GM12864 (cell line): ENCODE data around the gene WIPF2.
"Not testable (repeated sequence)": the region's sequence is repeated elsewhere in the genome, so short reads cannot be mapped to it uniquely, and the experiment has no call there.

Experiments
- DNase-seq: peaks from one replicate; pipeline ENCODE4 v3.0.0-alpha.2; 2011; ENCODE audit warnings: low read depth
- H3K4me3 ChIP-seq: 2 replicates; pipeline ENCODE4 v1.5.1; 2011; ENCODE audit warnings: mild to moderate bottlenecking, low read depth, low read length, control low read depth
- CTCF ChIP-seq: IDR thresholded peaks from 2 replicates; pipeline ENCODE4 v1.5.1; 2011; ENCODE audit warnings: low read depth, mild to moderate bottlenecking, moderate library complexity, low read length, control low read depth, inconsistent platforms; ENCODE audit errors: missing control alignments

Gene WIPF2

GRCh38 chr17:40298726-40299125, 79.6 kb downstream of the WIPF2 start:
- TF ChIP-seq CTCF, result no peak
- no peak overlapping the region for H3K4me3 ChIP-seq
- no peak for DNase-seq

GRCh38 chr17:40299159-40299757, 80.2 kb downstream of the WIPF2 start:
- DNase-seq, H3K4me3 ChIP-seq: not testable (repeated sequence)

- no peak overlapping the region for H3K4me3 ChIP-seq
- DNase-seq, result no peak
- no peak for TF ChIP-seq CTCF
These were observed 82.2 kb downstream of the WIPF2 start for GRCh38 chr17:40301315-40301714.

GRCh38 chr17:40303009-40303657, 84.0 kb downstream of the WIPF2 start:
- DNase-seq, result no peak
- peak; percentile 58 for TF ChIP-seq CTCF
- no peak overlapping the region for H3K4me3 ChIP-seq

- no peak overlapping the region for H3K4me3 ChIP-seq
- no peak for DNase-seq
- no peak for TF ChIP-seq CTCF
These were observed 84.8 kb downstream of the WIPF2 start for GRCh38 chr17:40303708-40304551.

GRCh38 chr17:40304552-40304863, 85.4 kb downstream of the WIPF2 start:
- not testable (repeated sequence) for DNase-seq, H3K4me3 ChIP-seq

GRCh38 chr17:40304866-40305265, 85.8 kb downstream of the WIPF2 start:
- H3K4me3 ChIP-seq, DNase-seq: not testable (repeated sequence)

GRCh38 chr17:40306395-40306794, 87.3 kb downstream of the WIPF2 start:
- DNase-seq, result no peak
- no peak overlapping the region for H3K4me3 ChIP-seq
- no peak for TF ChIP-seq CTCF
